ENCODE results near the gene SPRR2B.
"Not testable (repeated sequence)": the region's sequence is repeated elsewhere in the genome, so short reads cannot be mapped to it uniquely, and the experiment has no call there.

The SPRR2B gene

DNA sequence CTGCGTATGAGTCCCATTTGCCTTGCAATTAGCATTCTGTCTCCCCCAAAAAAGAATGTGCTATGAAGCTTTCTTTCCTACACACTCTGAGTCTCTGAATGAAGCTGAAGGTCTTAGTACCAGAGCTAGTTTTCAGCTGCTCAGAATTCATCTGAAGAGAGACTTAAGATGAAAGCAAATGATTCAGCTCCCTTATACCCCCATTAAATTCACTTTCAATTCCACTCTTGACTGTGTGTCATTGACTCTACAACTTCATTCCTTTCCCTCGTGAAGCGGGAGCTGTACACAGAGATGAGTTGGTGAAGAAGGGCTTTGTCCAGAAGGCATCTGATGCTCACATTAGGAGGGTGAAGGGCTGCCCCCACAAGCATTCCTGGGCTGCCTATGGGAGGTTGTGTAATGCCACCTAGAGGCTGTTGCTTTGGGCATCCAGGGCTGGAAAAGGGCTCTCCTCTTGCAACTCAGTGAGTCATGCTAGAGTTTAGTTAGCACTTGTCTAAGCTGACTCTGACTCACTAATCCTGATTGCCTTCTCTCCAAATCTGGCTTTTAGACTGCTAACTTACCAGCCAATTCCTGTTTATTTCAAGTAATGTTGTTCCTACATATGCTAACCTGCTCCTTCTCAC is 38.6 kb downstream of the SPRR2B start:
- no peak for DNase-seq

DNA sequence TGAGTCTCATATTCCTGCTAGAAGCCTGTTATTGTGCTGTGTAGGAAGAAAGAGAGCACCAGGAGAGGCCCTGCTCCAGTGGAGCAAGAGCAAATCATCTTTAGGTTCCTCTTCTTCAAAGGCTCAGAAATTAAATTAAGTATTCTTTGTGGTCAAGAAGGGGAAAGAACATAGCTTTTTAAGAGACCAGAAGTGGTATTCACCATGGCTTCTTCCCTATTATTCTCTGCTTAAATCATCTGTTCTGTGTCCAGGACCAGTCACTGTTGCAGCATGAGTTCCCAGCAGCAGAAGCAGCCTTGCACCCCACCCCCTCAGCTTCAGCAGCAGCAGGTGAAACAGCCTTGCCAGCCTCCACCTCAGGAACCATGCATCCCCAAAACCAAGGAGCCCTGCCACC is 39.3 kb downstream of the SPRR2B start:
- no peak for DNase-seq

DNA sequence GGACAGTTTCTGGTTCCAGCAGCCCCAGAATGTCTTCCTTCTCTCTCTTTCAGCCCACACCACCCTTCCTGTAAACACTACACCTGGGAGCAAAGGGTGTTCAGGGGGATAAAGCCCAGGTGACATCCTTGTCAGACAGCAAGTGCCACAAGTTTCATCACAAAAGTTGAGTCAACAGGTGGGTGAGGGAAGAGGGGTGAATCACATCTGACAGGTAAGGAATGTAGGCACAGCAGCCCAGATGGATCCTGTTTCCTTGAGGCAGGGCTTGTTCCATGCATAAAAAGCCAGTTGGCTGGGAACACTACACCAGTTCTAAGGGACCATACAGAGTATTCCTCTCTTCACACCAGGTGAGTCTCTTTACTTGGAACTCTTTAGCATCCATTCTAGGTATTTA is 40.5 kb downstream of the SPRR2B start, which contains the start of gene SPRR1B:
Gene SPRR1B, plus strand, starts transcription at position 309 of the 400 bp plus-strand sequence. CDS start 1,143 bp downstream, outside the sequence.
- DNase-seq, result no peak

DNA sequence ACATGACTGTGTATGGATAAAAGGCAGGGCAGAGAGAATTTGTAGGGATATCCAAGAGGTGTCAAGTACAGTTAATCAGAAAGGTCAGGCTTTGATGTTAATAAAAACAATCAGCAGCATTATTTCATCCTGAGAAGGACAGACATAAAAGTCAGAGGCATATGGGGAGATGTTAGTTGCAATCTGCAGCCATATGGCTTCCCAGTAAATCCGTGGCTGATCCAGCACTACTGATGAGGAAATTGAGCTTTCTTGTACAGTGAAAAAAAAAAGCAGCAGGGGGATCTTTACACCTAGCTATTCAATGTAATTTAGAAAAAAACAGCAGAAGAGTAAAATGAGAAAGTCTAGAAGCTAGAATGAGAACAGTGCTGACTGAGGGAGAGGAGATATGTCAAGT is 42.6 kb downstream of the SPRR2B start:
- DNase-seq, result no peak

DNA sequence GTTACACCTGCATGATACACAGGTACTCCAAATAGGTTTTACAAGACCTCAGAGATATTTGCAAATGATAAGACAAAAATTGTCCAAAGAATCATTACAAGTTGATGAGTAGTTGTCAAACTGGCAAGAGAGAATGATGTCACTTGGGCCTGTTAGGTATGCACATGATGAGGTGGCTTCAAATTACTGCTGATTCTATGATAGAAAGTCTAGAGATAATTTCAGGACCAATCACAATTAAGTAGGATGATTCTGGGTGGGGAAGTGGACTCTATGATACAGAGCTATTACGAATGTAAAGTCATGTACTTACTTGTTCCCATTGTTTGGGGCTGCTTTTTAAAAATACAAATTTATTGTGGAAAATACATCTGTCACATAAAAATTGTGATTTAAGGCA is 45.6 kb downstream of the SPRR2B start:
- no peak for DNase-seq

DNA sequence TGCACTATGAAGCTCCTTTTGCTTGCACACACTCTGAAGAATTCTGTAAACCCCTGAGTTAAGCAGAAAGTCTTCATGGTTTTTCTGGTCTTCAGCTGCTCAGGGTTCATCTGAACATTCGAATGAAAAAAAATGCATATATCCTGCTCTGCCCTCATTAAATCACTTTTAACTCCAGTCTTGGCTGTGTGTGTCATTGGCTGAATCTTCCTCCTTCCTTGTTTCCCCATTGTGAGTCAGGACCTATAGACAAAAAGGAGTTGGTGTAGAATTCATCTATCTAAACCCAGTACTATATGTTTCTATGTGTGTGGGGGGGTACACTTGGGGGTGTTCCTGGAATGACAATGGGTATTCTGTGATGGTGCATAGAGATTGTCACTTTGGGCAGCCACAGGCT is 47.0 kb downstream of the SPRR2B start:
- DNase-seq, result no peak

DNA sequence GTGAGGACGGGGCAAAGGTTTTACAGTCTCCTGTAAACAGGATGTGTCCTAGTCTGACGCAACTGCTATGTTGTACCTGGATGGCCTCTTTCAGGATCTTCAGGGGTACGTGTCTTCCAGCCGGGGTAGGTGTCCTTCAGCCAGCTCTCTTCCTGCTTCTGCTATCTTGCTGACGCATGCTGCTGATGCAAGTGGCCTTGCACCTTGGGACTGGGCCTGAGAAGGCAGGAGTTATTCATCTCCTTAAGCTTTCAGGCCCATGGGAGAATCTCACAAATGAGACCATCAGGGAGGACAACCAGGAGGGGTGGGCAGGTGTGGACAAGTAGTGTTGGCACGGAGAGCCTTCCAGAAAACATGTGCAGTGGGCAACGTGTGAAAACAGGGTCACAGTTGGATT is 48.3 kb downstream of the SPRR2B start:
- DNase-seq, result no peak

DNA sequence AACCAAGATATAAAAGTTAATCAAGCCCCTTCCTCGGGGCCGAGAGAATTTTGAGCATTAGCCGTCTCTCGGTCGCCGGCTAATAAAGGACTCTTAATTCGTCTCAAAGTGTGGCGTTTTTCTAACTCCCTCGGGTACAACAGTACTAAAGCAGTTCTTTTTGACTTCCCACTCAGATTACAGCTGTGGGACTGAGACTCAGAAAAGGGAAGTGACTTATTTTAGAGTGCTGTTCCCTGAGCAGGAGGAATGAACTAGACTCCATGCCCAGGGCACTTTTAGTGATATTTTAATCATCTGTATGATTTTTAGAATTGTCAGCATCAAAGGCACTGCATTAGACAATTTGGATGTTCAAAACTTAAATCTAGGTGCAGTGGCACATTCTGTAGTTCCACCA is 49.1 kb downstream of the SPRR2B start:
- not testable (repeated sequence) for DNase-seq

DNA sequence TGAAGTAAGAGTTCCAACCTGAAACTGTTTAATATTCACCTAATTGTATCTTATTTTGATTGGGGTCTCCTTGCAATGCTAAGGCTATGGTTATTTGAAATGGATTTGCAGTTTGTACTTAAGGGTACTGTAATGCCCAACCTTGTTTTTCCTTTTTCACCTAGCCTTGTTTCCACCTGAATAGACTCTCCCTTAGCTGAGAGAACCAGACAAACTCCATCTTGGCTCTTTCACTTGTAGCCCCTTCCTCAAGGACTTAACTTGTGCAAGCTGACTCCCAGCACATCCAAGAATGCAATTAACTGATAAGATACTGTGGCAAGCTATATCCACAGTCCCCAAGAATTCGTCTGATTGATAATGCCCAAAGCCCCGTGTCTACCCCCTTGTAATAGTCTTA is 49.6 kb downstream of the SPRR2B start:
- DNase-seq, result not testable (repeated sequence)

Measured in NCI-H1092 treated with DMSO at 0.1 percent for 48 hours (cell line).